Measurements from ENCODE around the gene TENT4B.

DNA sequence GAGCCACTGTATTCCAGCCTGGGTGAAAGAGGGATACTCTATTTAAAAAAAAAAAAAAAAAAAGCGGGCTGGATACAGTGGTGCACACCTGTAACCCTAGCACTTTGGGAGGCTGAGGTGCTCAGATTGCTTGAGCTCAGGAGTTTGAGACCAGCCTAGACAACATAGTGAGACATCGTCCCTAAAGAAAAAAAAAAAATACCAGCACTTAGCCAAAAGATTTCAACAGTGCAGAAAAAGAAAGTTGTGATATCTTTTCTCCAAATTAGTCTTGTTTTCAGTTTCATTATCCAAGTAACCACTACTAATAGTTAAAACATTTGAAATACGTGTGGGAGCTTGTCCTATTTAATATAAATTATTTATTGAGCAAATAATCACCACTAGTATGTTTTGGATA is 48.7 kb downstream of the TENT4B start:
- TF ChIP-seq POLR2A (IDR thresholded peaks at IDR 0.05) (no peak), EP300 (IDR thresholded peaks at IDR 0.05) (no peak)

Data from sigmoid colon (tissue), 4 donors.